Natural killer cell (primary cell): ENCODE measurements around the gene ATP8A1. TPM values are rescaled to one million over a fixed set of nuclear protein-coding genes. Genes with fewer than 3 reads are reported as not detected.
A peak's percentile ranks its signal among the peaks of the same experiment; 100 is the strongest.

ENCODE experiments used
- ATAC-seq, 3 donors: fragments of 150-1000 bp in 2 of 3; fragments of 200-7000 bp in 1 of 3; cut with Tn5 transposase; 1 replicate in 1 of 3; 2 replicates in 2 of 3; pipeline ENCODE4 v1.10.0; 2021; ENCODE audit warnings: mild to moderate bottlenecking in 2 of 3, moderate library complexity in 2 of 3
- DNase-seq, 2 donors: peaks; one replicate each; pipeline versions ENCODE4 v3.0.0 to v3.0.0-alpha.2; 2013 to 2021; ENCODE audit warnings: mixed read lengths in 1 of 2
- H3K27ac ChIP-seq: one replicate; pipeline ENCODE4 v1.5.1; 2013; ENCODE audit warnings: mild to moderate bottlenecking, low read length
- H3K27me3 ChIP-seq: one replicate; pipeline ENCODE4 v1.6.1; 2013; ENCODE audit warnings: low read length; ENCODE audit not compliant: control insufficient read depth, insufficient read depth
- H3K36me3 ChIP-seq: one replicate; pipeline ENCODE4 v1.6.1; 2013; ENCODE audit warnings: low read length; ENCODE audit not compliant: control insufficient read depth, insufficient read depth
- H3K4me1 ChIP-seq: one replicate; pipeline ENCODE4 v1.6.1; 2013; ENCODE audit warnings: low read length; ENCODE audit not compliant: control insufficient read depth, insufficient read depth
- H3K4me3 ChIP-seq: one replicate; pipeline ENCODE4 v1.5.1; 2013; ENCODE audit warnings: low read length
- H3K9me3 ChIP-seq: one replicate; pipeline ENCODE4 v1.6.1; 2013; ENCODE audit warnings: low read length; ENCODE audit not compliant: control insufficient read depth, insufficient read depth
- H3K27ac Mint-ChIP-seq, 2 donors: one replicate each; pipeline ENCODE4 v1.8.0; 2022; ENCODE audit warnings: mild to moderate bottlenecking in 2 of 2, mixed read lengths in 2 of 2, moderate library complexity in 1 of 2
- H3K27me3 Mint-ChIP-seq, 2 donors: one replicate each; pipeline ENCODE4 v1.8.0; 2022; ENCODE audit warnings: low read depth in 2 of 2, mixed read lengths in 2 of 2
- H3K36me3 Mint-ChIP-seq: one replicate; pipeline ENCODE4 v1.8.0; 2022; ENCODE audit warnings: mixed read lengths
- H3K4me1 Mint-ChIP-seq, 2 donors: one replicate each; pipeline ENCODE4 v1.8.0; 2022; ENCODE audit warnings: mixed read lengths in 2 of 2
- H3K4me3 Mint-ChIP-seq: one replicate; pipeline ENCODE4 v1.8.0; 2022; ENCODE audit warnings: mild to moderate bottlenecking, moderate library complexity, mixed read lengths
- H3K9me3 Mint-ChIP-seq, 2 donors: one replicate each; pipeline ENCODE4 v1.8.0; 2022; ENCODE audit warnings: mixed read lengths in 2 of 2
- WGBS: methylation state at CpG from one replicate; pipeline ENCODE4 v1.1.7; 2013; ENCODE audit warnings: missing lambda C conversion rate; ENCODE audit not compliant: insufficient coverage; 5-methylcytosine and 5-hydroxymethylcytosine counted together
- intact Hi-C: fragments of 100-400 bp; cut with micrococcal nuclease; formaldehyde crosslinking; loops from one replicate; pipeline ENCODE4 v1.14.2; 2022
- total RNA-seq, 4 donors: library from RNA; stranded (reverse); fragments of 120-200 nt in 1 of 4; gene quantifications; one replicate each; pipeline versions ENCODE4 v1.2.3 to v1.2.4, GENCODE V29; 2013 to 2022
- TF ChIP-seq, protein P1 (sequence below): fragments of 200-600 bp; IDR thresholded peaks from one replicate; pipeline ENCODE4 v1.8.0; 2022; ENCODE audit warnings: antibody characterized with exemption

Gene ATP8A1
- total RNA-seq, 3 donors from 2014 or later (not counting 1 experiment from before 2014, with no cell fraction given), result 84.8 to 156 (median 147) TPM

GRCh38 chr4:42519803-42520417 lies 137.0 kb downstream of the ATP8A1 start:
- 0% methylated on average over 2 of the region's 3 CpGs for WGBS
- intact Hi-C loops, result loop anchor here (10.0 kb wide), 1 partner anchor 235 kb away; no protein-coding TSS in a partner anchor
- no peaks in the 10 kb centered on the region for H3K27me3 Mint-ChIP-seq
- TF ChIP-seq, protein P1, sequence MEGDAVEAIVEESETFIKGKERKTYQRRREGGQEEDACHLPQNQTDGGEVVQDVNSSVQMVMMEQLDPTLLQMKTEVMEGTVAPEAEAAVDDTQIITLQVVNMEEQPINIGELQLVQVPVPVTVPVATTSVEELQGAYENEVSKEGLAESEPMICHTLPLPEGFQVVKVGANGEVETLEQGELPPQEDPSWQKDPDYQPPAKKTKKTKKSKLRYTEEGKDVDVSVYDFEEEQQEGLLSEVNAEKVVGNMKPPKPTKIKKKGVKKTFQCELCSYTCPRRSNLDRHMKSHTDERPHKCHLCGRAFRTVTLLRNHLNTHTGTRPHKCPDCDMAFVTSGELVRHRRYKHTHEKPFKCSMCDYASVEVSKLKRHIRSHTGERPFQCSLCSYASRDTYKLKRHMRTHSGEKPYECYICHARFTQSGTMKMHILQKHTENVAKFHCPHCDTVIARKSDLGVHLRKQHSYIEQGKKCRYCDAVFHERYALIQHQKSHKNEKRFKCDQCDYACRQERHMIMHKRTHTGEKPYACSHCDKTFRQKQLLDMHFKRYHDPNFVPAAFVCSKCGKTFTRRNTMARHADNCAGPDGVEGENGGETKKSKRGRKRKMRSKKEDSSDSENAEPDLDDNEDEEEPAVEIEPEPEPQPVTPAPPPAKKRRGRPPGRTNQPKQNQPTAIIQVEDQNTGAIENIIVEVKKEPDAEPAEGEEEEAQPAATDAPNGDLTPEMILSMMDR, result peak; percentile 81
- Histone ChIP-seq H3K4me3 (no peak overlapping the region), H3K36me3 (peaks cover 55% of the 10 kb centered on the region), H3K4me1 (no peaks in the 10 kb centered on the region), H3K27ac (no peak overlapping the region), H3K27me3 (no peaks in the 10 kb centered on the region), H3K9me3 (no peaks in the 10 kb centered on the region)
- peaks cover 18% of the 10 kb centered on the region for H3K36me3 Mint-ChIP-seq
- H3K27ac Mint-ChIP-seq, result no peak overlapping the region
- peaks cover 0 to 10% of the 10 kb centered on the region in 2 donors for H3K4me1 Mint-ChIP-seq
- peak in 1 of 2 donors; percentile 72 for DNase-seq
- H3K4me3 Mint-ChIP-seq, result no peak overlapping the region
- no peaks in the 10 kb centered on the region for H3K9me3 Mint-ChIP-seq
- peak; percentile 46 to 67 (median 49) for ATAC-seq

DNA sequence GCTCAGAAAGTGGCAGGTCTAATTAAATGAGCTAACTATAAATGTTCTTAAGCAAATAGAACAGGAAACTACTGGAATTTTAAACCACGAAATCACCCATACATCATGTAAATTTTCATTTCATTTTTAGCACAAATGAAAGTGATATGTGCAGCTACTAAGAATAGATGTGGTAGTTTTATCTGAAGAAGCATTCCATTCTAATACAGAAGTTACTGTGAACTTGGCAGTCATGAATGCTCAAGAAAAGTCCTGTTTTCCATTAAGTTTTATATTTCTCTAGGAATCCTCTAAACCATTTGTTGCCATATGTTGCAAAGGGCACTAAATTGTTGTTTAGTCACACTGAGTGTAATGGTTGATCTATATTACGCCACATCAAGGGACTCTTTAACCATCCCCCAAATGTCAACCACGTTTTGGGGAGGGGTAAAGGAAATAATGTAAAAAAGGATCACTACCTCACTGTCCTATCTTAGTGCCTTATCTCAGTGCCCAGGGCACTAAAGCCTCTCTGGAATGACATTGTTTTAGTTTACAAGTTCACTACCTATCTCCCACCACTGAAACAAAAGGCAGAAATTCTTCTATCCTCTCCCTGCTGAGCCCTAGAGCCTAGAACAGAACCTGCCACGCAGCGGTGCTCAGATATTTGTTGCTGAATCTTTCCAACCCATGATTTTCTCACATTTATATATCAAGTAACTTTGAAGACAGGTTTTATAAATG lies 141.6 kb downstream of the ATP8A1 start:
- Mint-ChIP-seq H3K9me3 (no peaks in the 10 kb centered on the region), H3K27me3 (no peaks in the 10 kb centered on the region), H3K4me3 (no peak overlapping the region), H3K4me1 (peaks cover 0 to 10% of the 10 kb centered on the region in 2 donors), H3K27ac (peak overlapping the region; percentile 35 to 57), H3K36me3 (peaks cover 1% of the 10 kb centered on the region)
- no peak overlapping the region for H3K27ac ChIP-seq
- no peaks in the 10 kb centered on the region for H3K9me3 ChIP-seq
- ATAC-seq (no peak), DNase-seq (no peak)
- H3K27me3 ChIP-seq, result no peaks in the 10 kb centered on the region
- H3K4me1 ChIP-seq, result no peaks in the 10 kb centered on the region
- H3K4me3 ChIP-seq, result no peak overlapping the region
- peaks cover 25% of the 10 kb centered on the region for H3K36me3 ChIP-seq
- WGBS, result 95% methylated on average over 2 of the region's 5 CpGs
- intact Hi-C loops, result no loop called here
- TF ChIP-seq, protein P1, result no peak

DNA sequence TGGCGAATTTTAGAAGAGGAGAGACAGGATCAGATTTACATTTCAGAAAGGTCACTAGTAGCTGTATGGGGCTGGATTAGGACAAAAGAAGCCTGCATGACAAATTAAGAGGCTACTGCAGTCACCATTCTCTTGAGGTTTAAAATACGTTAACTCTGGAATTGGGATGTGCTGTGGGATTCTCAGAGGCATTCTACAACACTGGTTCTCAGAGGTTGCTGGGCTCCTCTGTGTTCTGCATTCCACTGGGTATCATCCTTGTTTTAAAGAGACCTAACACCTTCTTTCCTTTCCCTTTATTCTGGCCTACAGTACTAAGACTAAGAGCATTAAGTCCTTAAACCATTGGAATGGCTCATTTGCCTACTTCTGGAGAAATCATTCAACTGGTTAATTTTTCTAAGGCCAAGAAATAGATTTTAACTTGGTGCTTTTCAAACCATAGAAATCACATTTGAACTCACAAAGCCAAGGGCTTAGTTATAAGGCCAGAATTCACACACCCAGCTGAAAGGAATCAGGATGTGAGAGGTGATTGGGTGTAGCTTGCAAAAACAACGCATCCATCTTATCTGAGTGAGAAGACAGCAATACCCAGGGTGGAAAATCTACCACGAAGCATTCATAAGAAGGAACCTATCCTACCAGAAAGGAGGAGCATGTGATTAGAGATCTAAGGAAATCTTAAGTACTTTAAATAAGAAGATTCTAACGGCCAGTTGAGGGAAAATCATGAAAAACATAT lies 143.0 kb downstream of the ATP8A1 start:
- TF ChIP-seq, protein P1, result no peak
- intact Hi-C loops, result no loop called here
- ATAC-seq, result no peak
- Mint-ChIP-seq H3K27ac (peak overlapping the region in 1 of 2 donors; percentile 53), H3K4me1 (peaks cover 0 to 4% of the 10 kb centered on the region in 2 donors), H3K4me3 (no peak overlapping the region), H3K36me3 (peaks cover 7% of the 10 kb centered on the region), H3K27me3 (no peaks in the 10 kb centered on the region), H3K9me3 (no peaks in the 10 kb centered on the region)
- DNase-seq, result no peak
- Histone ChIP-seq H3K27me3 (no peaks in the 10 kb centered on the region), H3K36me3 (peaks cover 20% of the 10 kb centered on the region), H3K9me3 (no peaks in the 10 kb centered on the region), H3K4me1 (no peaks in the 10 kb centered on the region), H3K27ac (no peak overlapping the region), H3K4me3 (no peak overlapping the region)
- 100% methylated on average over 4 of the region's 5 CpGs for WGBS
